GM19397 (cell line): ENCODE measurements around the gene CD99L2.
"Not testable (repeated sequence)": the region's sequence is repeated elsewhere in the genome, so short reads cannot be mapped to it uniquely, and the experiment has no call there.

Source experiments
- ATAC-seq: cut with Tn5 transposase; IDR thresholded peaks from one replicate; pipeline ENCODE4 v1.9.1; 2021; ENCODE audit warnings: mild to moderate bottlenecking, moderate library complexity; ENCODE audit not compliant: unreplicated experiment

The CD99L2 gene

DNA sequence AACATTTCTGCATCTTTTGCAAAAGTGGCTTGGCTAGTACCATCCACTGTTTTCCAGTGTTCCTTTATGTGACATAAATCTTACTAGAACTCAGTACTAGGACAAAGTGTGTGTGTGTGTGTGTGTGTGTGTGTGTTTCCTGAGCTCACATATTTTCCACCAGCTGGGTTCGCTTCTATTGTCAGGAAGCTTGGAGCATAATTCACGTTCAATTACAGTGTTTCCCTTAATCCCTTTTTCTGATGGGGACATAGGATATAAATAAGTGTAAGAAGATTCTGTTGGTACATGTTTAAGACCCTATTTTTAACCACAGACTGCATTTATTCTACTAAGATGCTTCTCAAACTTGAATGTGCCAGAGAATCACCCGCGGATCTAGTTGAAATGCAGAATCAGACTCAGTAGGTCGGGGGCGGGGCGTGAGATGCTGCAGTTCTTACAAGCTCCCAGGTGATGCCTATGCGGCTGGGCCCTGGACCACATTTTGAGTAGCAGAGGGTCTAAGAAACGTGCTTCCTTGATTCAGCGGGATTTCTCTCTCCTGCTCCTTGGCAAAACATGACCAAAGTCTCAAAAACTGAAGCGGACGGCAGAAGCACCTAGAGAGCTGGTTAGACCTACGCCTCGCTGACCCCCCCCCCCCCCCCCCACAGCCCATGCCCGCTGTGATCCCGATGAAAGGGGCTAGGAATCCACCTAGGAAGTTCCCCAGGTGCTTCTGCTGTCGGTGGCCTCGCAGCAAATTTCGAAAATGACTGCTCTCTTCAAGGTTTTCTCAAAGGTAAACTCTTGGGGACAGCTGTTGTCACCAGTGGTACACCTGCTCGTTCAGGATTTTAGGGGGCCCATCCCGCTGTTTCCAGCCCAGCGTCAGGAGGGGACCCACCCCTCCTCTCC lies 797 bp downstream of the CD99L2 start:
- peak; percentile 2 for ATAC-seq

DNA sequence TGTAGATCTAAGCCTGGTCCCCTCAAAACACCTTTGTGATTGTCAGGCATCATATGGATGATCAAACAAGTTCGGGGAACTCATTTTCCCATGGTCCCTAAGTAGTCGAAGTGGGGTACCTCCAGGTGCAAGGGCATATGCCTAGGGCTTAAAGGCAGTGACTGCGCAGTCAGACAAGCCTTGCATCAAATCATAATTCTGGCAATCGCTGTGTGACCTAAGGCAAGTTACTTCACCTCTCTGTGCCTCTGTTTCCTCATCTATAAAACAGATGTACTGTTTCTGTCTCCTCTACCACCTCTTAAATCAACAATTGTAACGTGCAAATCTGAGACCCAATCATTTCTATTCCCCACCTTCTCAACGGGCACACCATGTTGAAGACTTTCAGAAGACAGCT lies 1.8 kb downstream of the CD99L2 start:
- no peak for ATAC-seq

GRCh38 chrX:150893936-150894335 lies 4.5 kb downstream of the CD99L2 start:
- ATAC-seq: no peak

- ATAC-seq: no peak
Observed at GRCh38 chrX:150889131-150889530, 9.3 kb downstream of the CD99L2 start.

GRCh38 chrX:150887906-150888465 lies 10.5 kb downstream of the CD99L2 start:
- ATAC-seq: no peak

DNA sequence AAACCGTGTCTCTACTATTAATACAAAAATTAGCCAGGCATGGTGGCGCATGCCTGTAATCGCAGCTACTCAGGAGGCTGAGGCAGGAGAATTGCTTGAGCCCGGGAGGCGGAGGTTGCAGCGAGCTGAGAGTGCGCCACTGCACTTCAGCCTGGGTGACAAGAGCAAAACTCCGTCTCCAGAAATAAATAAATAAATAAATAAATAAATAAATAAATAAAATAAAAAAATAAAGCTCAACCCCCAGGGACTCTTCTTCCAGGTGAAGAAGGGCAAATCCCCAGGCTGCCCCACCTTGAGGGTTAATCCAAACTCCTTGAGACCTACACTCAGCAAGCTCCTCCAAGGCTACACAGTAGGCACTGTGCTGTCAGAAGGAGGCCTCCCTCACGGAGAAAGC lies 11.2 kb downstream of the CD99L2 start:
- not testable (repeated sequence) for ATAC-seq

- no peak for ATAC-seq
Observed at GRCh38 chrX:150886381-150886780, 12.1 kb downstream of the CD99L2 start.

- ATAC-seq: no peak
Observed at GRCh38 chrX:150880808-150881165, 17.7 kb downstream of the CD99L2 start.

GRCh38 chrX:150879855-150880807 lies 18.3 kb downstream of the CD99L2 start:
- ATAC-seq: peak; percentile 66

- ATAC-seq: not testable (repeated sequence)
Observed at GRCh38 chrX:150875621-150876020, 22.8 kb downstream of the CD99L2 start.

DNA sequence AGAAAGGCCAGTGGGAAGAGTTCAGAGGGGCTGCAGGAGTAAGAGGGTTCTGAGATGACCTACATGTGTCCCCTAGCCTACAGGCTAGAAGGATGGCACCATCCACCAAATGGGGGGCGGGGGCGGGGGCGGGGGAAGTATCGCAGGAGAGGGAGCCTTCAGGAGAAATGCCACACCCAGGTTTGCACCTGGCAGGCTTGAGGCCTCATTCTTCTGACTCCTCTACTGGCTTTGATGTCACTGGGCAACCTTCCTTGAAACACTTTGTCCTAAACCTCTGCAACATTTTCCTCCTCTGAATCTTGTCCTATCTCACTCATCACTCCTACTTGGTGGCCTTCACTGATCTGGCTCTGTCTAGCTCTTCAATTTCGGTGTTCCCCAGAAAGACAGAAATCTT lies 24.0 kb downstream of the CD99L2 start:
- no peak for ATAC-seq

GRCh38 chrX:150873616-150874015 lies 24.9 kb downstream of the CD99L2 start:
- no peak for ATAC-seq

GRCh38 chrX:150872773-150873336 lies 25.6 kb downstream of the CD99L2 start:
- no peak for ATAC-seq

- ATAC-seq: no peak
Observed at GRCh38 chrX:150871341-150871811, 27.1 kb downstream of the CD99L2 start.

DNA sequence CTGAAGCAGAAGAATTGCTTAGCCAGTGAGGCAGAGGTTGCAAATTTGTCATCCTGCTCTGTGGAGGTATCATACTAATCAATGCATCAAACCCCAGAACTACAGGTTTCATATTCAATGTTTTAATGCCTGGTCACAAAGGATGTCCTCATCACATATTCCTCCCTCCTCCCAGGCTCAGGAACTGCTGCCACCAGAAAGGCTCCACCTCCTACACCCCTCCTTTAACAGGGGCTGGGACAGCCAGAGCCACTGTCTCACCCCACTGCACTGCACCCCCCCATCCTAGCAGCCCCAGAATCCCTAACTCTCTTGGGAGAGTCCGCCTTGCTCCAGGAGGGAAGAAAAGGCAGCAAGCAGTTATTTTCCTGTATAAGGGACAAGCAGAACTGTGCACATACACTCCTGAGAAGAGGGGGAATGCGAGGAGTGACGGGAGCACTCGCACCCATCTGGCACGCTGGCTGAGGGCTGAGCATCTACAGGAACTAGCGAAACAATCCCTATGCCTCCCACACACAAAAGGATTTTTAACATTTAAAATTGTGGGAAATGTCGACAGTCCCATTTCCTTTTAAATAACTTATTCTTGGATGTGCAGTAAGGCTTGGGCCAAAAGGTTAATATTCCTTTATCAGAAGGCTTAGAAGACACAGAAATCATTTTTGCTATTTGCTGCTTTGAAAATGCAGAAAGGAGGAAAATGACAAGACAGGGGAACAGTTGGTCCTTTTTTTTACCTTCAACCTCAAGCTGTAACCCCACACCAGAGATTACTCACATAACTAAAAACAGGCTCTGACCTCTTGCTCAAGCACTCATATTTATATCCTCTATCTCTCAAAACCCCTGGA lies 27.8 kb downstream of the CD99L2 start:
- ATAC-seq: no peak

- no peak for ATAC-seq
Observed at GRCh38 chrX:150870029-150870428, 28.4 kb downstream of the CD99L2 start.

GRCh38 chrX:150869450-150869849 lies 29.0 kb downstream of the CD99L2 start:
- ATAC-seq: no peak

DNA sequence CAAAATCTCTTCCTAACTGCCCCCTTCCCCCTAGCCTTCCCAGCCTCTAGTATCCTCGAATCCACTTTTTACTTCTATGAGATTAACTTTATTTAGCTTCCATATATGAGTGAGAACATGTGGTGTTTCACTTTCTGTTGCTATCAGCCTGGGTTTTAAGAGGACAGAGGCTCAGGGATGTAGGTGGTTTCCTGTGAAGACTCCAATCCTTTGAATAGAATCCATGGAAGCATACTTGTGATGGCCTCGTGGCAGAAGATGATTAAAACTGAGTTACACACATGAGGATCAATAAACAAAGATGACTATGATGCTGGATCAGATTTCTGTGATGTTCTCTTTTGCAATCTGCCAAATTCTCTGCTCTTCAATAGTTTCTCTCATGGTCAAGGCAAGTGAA lies 29.8 kb downstream of the CD99L2 start:
- no peak for ATAC-seq

- ATAC-seq: no peak
Observed at GRCh38 chrX:150864127-150864526, 34.3 kb downstream of the CD99L2 start.

GRCh38 chrX:150863191-150863590 lies 35.3 kb downstream of the CD99L2 start:
- ATAC-seq: no peak
